GM12872 (cell line): Measurements from ENCODE around the gene OTUB1.

Source experiments
- CTCF ChIP-seq: IDR thresholded peaks from 3 replicates; pipeline ENCODE4 v1.5.1; 2011; ENCODE audit warnings: low read depth, mild to moderate bottlenecking, low read length, moderate library complexity; ENCODE audit not compliant: insufficient read depth

OTUB1 gene

GRCh38 chr11:64004590-64004984, 18.3 kb downstream of the OTUB1 start:
- no peak for TF ChIP-seq CTCF

- no peak for TF ChIP-seq CTCF
Measured at GRCh38 chr11:64005691-64006090, 19.5 kb downstream of the OTUB1 start.

DNA sequence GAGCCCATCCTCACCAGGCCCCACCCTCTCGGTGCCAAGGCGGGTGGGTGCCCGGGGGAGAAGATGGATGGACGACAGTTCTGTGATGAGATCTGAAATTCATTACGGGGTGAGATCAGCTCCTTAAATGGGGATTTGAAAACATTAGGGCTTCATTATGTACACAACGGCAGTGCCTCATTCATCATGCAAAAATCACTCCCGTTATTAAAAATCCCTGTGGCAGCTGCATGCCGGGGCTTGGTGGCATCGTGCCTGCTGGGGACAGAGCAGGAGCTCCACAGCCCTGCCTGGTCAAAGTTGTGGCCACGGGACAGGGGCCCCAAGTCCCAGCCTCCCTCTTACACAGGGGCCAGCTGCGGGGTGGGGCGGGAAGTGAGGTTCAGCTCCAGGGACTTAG, 20.2 kb downstream of the OTUB1 start:
- no peak for TF ChIP-seq CTCF

GRCh38 chr11:64007160-64007628, 21.0 kb downstream of the OTUB1 start:
- TF ChIP-seq CTCF: no peak

GRCh38 chr11:64007629-64008282, 21.5 kb downstream of the OTUB1 start:
- no peak for TF ChIP-seq CTCF

- no peak for TF ChIP-seq CTCF
Measured at GRCh38 chr11:64008283-64008913, 22.2 kb downstream of the OTUB1 start.

GRCh38 chr11:64008914-64009633, 22.8 kb downstream of the OTUB1 start:
- TF ChIP-seq CTCF: no peak
